Activated T-cell treated with anti-CD3 and anti-CD28 coated beads for 1 hour (primary cell): ENCODE results near the gene FAM53B.

Experiments used
- DNase-seq: peaks from one replicate; pipeline ENCODE4 v3.0.0-alpha.2; 2020; ENCODE audit warnings: low read depth

Gene FAM53B

GRCh38 chr10:124660404-124661125, 83.6 kb downstream of the FAM53B start:
- DNase-seq = no peak

- DNase-seq = no peak
Observed at GRCh38 chr10:124659380-124659779, 84.8 kb downstream of the FAM53B start.

- no peak for DNase-seq
Observed at GRCh38 chr10:124658591-124659242, 85.5 kb downstream of the FAM53B start.

GRCh38 chr10:124657806-124658205, 86.4 kb downstream of the FAM53B start:
- DNase-seq = no peak

GRCh38 chr10:124656541-124656940, 87.6 kb downstream of the FAM53B start:
- DNase-seq = no peak

GRCh38 chr10:124656113-124656490, 88.1 kb downstream of the FAM53B start:
- no peak for DNase-seq

GRCh38 chr10:124655191-124656112, 88.7 kb downstream of the FAM53B start:
- DNase-seq = no peak

- DNase-seq = no peak
Observed at GRCh38 chr10:124654686-124655085, 89.5 kb downstream of the FAM53B start.

- DNase-seq = no peak
Observed at GRCh38 chr10:124653811-124654651, 90.1 kb downstream of the FAM53B start.

- no peak for DNase-seq
Observed at GRCh38 chr10:124653311-124653710, 90.9 kb downstream of the FAM53B start.

- no peak for DNase-seq
Observed at GRCh38 chr10:124652701-124653100, 91.5 kb downstream of the FAM53B start.

- no peak for DNase-seq
Observed at GRCh38 chr10:124652200-124652599, 92.0 kb downstream of the FAM53B start.

GRCh38 chr10:124651402-124651891, 92.7 kb downstream of the FAM53B start:
- no peak for DNase-seq

- peak; percentile 45 for DNase-seq
Observed at GRCh38 chr10:124650820-124651401, 93.3 kb downstream of the FAM53B start.

GRCh38 chr10:124650263-124650662, 93.9 kb downstream of the FAM53B start:
- no peak for DNase-seq

- no peak for DNase-seq
Observed at GRCh38 chr10:124649214-124649613, 95.0 kb downstream of the FAM53B start.

GRCh38 chr10:124648738-124649137, 95.4 kb downstream of the FAM53B start:
- peak; percentile 37 for DNase-seq

GRCh38 chr10:124648131-124648475, 96.1 kb downstream of the FAM53B start:
- DNase-seq = no peak

GRCh38 chr10:124647421-124648130, 96.6 kb downstream of the FAM53B start:
- DNase-seq = peak; percentile 56

- no peak for DNase-seq
Observed at GRCh38 chr10:124646483-124647352, 97.5 kb downstream of the FAM53B start.
